OCI-LY3 (cell line): Measurements from ENCODE around the gene TIPARP.

Experiments
- CTCF ChIP-seq: fragments of 200-600, 300-600 bp; sonication (generic); IDR thresholded peaks from 2 replicates; pipeline ENCODE4 v1.5.1; 2014; ENCODE audit warnings: antibody characterized with exemption, low read length, low read depth
- EZH2phosphoT487 ChIP-seq: fragments of 200-600 bp; shearing (Covaris generic); IDR thresholded peaks from 2 replicates; pipeline ENCODE4 v1.6.1; 2018; ENCODE audit warnings: antibody characterized with exemption, mixed run types, low read depth

DNA sequence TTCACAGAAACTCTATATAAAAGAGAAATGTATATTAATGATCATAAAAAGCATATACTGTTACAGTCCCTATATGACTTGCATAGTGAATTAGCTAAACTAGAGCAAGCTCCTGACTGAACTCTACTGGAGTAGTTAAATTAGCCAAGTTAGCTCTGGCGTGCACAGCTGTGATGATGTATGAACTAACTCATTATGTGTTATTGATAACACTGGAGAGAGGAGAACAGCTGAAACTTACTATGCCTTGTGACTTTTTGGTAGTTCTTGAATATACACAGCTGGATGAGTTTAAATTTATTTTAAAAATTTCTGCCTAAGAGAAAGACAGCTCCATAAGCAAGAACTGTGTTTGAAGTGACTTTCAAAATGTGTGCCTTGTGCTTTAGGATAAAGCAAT lies 8.1 kb downstream of the TIPARP start:
- TF ChIP-seq CTCF (no peak), EZH2phosphoT487 (no peak)
